ENCODE data around the gene ZNF526. TPM values are rescaled to one million over a fixed set of nuclear protein-coding genes. Genes with fewer than 3 reads are reported as not detected.

Gene ZNF526
- total and polyA plus RNA-seq, 9 of the 15 experiments (the other 6 are each of a cell fraction or from before 2014, with no cell fraction given): 1.3 to 17.9 (median 6.2) TPM

DNA sequence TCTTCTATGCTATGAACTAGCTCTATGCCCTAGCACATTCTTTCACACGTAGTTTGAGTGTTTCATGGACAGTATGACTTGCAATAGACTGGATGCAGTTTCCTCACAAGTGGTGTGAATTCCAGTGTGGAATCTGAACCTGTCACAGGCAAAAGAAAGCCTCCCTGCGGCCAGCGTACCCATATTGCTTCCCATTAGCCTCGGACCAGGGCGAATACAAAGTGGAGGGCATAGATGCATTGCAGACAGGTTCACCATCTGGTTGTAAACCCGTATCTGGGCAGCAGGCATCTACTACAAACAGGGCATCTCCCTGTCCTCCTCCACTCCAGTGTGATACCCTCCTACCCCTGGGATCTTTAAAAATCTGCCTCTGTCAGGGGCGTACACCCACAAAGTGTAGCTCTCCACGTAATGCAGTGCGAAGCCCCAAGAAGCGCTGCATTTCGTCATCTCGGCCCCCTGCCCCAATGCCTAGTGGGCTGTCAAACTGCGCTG, 47.6 kb downstream of the ZNF526 start (continued):
- TF ChIP-seq, protein P1, sequence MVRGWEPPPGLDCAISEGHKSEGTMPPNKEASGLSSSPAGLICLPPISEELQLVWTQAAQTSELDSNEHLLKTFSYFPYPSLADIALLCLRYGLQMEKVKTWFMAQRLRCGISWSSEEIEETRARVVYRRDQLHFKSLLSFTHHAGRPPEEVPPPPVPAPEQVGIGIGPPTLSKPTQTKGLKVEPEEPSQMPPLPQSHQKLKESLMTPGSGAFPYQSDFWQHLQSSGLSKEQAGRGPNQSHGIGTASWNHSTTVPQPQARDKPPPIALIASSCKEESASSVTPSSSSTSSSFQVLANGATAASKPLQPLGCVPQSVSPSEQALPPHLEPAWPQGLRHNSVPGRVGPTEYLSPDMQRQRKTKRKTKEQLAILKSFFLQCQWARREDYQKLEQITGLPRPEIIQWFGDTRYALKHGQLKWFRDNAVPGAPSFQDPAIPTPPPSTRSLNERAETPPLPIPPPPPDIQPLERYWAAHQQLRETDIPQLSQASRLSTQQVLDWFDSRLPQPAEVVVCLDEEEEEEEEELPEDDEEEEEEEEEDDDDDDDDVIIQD (CRISPR knock-in tag; IDR thresholded peaks at IDR 0.05): no peak
- TF ChIP-seq MBD2 (IDR thresholded peaks at IDR 0.05; ENCODE audit: borderline replicate concordance, low read depth): no peak
- no peak for TF ChIP-seq KAT2B (IDR thresholded peaks at IDR 0.05; ENCODE audit: low read depth, low read length)
- no peak for TF ChIP-seq MEIS2 (IDR thresholded peaks at IDR 0.05; ENCODE audit: partially characterized antibody)
- TF ChIP-seq, protein P2, sequence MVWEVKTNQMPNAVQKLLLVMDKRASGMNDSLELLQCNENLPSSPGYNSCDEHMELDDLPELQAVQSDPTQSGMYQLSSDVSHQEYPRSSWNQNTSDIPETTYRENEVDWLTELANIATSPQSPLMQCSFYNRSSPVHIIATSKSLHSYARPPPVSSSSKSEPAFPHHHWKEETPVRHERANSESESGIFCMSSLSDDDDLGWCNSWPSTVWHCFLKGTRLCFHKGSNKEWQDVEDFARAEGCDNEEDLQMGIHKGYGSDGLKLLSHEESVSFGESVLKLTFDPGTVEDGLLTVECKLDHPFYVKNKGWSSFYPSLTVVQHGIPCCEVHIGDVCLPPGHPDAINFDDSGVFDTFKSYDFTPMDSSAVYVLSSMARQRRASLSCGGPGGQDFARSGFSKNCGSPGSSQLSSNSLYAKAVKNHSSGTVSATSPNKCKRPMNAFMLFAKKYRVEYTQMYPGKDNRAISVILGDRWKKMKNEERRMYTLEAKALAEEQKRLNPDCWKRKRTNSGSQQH (CRISPR knock-in tag; IDR thresholded peaks at IDR 0.05): no peak
- TF ChIP-seq KLF13 (tag; IDR thresholded peaks at IDR 0.05; ENCODE audit: borderline replicate concordance, low read depth): no peak
- TF ChIP-seq SREBF1 (IDR thresholded peaks at IDR 0.05; ENCODE audit: borderline replicate concordance, low read depth, low read length): no peak
- TF ChIP-seq, protein P3, sequence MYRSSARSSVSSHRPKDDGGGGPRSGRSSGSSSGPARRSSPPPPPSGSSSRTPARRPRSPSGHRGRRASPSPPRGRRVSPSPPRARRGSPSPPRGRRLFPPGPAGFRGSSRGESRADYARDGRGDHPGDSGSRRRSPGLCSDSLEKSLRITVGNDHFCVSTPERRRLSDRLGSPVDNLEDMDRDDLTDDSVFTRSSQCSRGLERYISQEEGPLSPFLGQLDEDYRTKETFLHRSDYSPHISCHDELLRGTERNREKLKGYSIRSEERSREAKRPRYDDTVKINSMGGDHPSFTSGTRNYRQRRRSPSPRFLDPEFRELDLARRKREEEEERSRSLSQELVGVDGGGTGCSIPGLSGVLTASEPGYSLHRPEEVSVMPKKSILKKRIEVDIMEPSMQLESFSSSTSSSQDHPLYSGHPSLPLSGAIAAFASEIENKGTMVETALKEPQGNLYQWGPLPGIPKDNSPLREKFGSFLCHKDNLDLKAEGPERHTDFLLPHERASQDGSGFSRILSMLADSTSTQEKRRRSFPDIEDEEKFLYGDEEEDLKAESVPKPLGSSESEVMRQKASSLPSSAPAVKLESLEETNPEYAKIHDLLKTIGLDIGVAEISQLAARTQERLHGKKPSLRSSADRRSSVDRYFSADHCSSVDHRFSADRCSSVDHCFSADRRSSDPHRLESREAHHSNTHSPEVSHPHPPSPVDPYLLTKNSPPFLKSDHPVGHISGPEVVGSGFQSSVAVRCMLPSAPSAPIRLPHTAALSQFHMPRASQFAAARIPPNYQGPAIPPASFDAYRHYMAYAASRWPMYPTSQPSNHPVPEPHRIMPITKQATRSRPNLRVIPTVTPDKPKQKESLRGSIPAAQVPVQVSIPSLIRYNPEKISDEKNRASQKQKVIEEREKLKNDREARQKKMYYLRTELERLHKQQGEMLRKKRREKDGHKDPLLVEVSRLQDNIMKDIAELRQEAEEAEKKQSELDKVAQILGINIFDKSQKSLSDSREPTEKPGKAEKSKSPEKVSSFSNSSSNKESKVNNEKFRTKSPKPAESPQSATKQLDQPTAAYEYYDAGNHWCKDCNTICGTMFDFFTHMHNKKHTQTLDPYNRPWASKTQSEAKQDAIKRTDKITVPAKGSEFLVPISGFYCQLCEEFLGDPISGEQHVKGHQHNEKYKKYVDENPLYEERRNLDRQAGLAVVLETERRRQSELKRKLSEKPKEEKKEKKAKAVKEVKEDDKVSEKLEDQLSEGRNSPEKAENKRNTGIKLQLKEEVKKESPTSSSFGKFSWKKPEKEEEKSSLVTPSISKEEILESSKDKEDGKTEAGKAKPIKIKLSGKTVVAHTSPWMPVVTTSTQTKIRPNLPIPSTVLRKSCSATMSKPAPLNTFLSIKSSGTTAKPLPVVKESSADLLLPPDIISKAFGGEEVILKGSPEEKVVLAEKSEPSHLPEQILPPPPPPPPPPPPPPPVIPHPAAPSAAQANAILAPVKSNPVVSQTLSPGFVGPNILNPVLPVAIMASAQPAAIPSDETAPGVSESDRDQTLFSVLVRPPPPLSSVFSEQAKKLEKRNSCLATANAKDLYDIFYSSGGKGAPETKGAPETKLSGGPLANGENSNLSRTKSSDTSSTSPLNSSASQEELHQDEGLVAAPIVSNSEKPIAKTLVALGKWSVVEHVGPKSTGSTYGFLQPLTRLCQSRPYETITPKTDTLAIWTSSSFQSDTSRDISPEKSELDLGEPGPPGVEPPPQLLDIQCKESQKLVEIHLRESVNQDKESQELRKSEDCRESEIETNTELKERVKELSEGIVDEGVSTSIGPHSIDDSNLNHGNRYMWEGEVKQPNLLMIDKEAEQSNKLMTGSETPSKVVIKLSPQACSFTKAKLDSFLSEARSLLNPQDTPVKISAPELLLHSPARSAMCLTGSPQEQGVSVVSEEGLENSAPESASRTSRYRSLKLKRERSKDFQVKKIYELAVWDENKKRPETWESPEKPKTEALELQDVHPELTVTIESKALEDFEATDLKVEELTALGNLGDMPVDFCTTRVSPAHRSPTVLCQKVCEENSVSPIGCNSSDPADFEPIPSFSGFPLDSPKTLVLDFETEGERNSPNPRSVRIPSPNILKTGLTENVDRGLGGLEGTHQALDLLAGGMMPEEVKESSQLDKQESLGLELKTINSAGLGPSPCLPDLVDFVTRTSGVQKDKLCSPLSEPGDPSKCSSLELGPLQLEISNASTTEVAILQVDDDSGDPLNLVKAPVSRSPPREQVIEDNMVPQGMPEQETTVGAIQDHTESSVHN (IDR thresholded peaks at IDR 0.05; ENCODE audit: borderline replicate concordance in 1 of 2, low read depth in 1 of 2): no peak
- TF ChIP-seq PHF8 (IDR thresholded peaks at IDR 0.05; ENCODE audit: borderline replicate concordance, low read length): peak; percentile 66; the same call in 1 of the 2 replicates
- peak; percentile 40 for TF ChIP-seq POLR2B (IDR thresholded peaks at IDR 0.05; ENCODE audit: low read depth, partially characterized antibody)
- TF ChIP-seq ETV5 (CRISPR knock-in tag; IDR thresholded peaks at IDR 0.05; ENCODE audit: low read depth): no peak
- TF ChIP-seq, protein P4, sequence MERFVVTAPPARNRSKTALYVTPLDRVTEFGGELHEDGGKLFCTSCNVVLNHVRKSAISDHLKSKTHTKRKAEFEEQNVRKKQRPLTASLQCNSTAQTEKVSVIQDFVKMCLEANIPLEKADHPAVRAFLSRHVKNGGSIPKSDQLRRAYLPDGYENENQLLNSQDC (CRISPR knock-in tag; IDR thresholded peaks at IDR 0.05): no peak
- TF ChIP-seq, protein P5, sequence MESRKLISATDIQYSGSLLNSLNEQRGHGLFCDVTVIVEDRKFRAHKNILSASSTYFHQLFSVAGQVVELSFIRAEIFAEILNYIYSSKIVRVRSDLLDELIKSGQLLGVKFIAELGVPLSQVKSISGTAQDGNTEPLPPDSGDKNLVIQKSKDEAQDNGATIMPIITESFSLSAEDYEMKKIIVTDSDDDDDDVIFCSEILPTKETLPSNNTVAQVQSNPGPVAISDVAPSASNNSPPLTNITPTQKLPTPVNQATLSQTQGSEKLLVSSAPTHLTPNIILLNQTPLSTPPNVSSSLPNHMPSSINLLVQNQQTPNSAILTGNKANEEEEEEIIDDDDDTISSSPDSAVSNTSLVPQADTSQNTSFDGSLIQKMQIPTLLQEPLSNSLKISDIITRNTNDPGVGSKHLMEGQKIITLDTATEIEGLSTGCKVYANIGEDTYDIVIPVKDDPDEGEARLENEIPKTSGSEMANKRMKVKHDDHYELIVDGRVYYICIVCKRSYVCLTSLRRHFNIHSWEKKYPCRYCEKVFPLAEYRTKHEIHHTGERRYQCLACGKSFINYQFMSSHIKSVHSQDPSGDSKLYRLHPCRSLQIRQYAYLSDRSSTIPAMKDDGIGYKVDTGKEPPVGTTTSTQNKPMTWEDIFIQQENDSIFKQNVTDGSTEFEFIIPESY (CRISPR knock-in tag; IDR thresholded peaks at IDR 0.05): 0 out of 2 replicates have a peak, but pooled peaks have one; percentile 37

Data from K562 (cell line).